ENCODE results near the gene LHCGR.
A peak's percentile ranks its signal among the peaks of the same experiment; 100 is the strongest.

LHCGR gene

GRCh38 chr2:48755473-48755872 lies at the start of gene LHCGR:
Gene LHCGR, minus strand, starts transcription at chr2:48755724. Its CDS starts 53 bp downstream, at chr2:48755671.
- DNase-seq, result no peak

GRCh38 chr2:48799601-48800000 lies 44.1 kb upstream of the LHCGR start:
- no peak for DNase-seq

GRCh38 chr2:48795065-48795464 lies 39.5 kb upstream of the LHCGR start:
- DNase-seq, result no peak

GRCh38 chr2:48793671-48794070 lies 38.1 kb upstream of the LHCGR start:
- DNase-seq, result no peak

GRCh38 chr2:48792030-48792429 lies 36.5 kb upstream of the LHCGR start:
- DNase-seq, result no peak

GRCh38 chr2:48790407-48791170 lies 35.1 kb upstream of the LHCGR start:
- DNase-seq, result no peak

- DNase-seq, result no peak
Measured at GRCh38 chr2:48787580-48787979, 32.1 kb upstream of the LHCGR start.

GRCh38 chr2:48781366-48781765 lies 25.8 kb upstream of the LHCGR start:
- DNase-seq, result no peak

- DNase-seq, result no peak
Measured at GRCh38 chr2:48779019-48779716, 23.6 kb upstream of the LHCGR start.

GRCh38 chr2:48774251-48774650 lies 18.7 kb upstream of the LHCGR start:
- no peak for DNase-seq

GRCh38 chr2:48771241-48772014 lies 15.9 kb upstream of the LHCGR start:
- DNase-seq, result no peak

- no peak for DNase-seq
Measured at GRCh38 chr2:48770181-48770580, 14.7 kb upstream of the LHCGR start.

- DNase-seq, result peak; percentile 8
Measured at GRCh38 chr2:48768669-48769068, 13.1 kb upstream of the LHCGR start.

- DNase-seq, result no peak
Measured at GRCh38 chr2:48767330-48767729, 11.8 kb upstream of the LHCGR start.

GRCh38 chr2:48760826-48761225 lies 5.3 kb upstream of the LHCGR start:
- no peak for DNase-seq

- no peak for DNase-seq
Measured at GRCh38 chr2:48759682-48760081, 4.2 kb upstream of the LHCGR start.

- DNase-seq, result no peak
Measured at GRCh38 chr2:48756289-48756688, 765 bp upstream of the LHCGR start.

GRCh38 chr2:48754874-48755273 lies 650 bp downstream of the LHCGR start:
- DNase-seq, result no peak

- DNase-seq, result no peak
Measured at GRCh38 chr2:48753228-48753627, 2.3 kb downstream of the LHCGR start.

- no peak for DNase-seq
Measured at GRCh38 chr2:48750128-48750739, 5.3 kb downstream of the LHCGR start.

- DNase-seq, result peak; percentile 4
Measured at GRCh38 chr2:48749291-48750127, 6.0 kb downstream of the LHCGR start.

GRCh38 chr2:48747319-48747718 lies 8.2 kb downstream of the LHCGR start:
- no peak for DNase-seq

Measured in EL (cell line).